Erythroblast (primary cell): ENCODE data around the gene C5orf58.

Source experiments
- GATA1 ChIP-seq: IDR thresholded peaks from 2 replicates; pipeline ENCODE4 v1.6.1; 2011; ENCODE audit warnings: low read depth, mild to moderate bottlenecking, control low read depth, low read length, moderate library complexity
- POLR2A ChIP-seq: IDR thresholded peaks from 2 replicates; pipeline ENCODE4 v1.6.1; 2011; ENCODE audit warnings: mild to moderate bottlenecking, low read length

- TF ChIP-seq POLR2A: no peak
- TF ChIP-seq GATA1: no peak
Measured at GRCh38 chr5:170206216-170206615, 26.6 kb upstream of the C5orf58 start.
